ENCODE data around the gene ELAVL1. TPM values are rescaled to one million over a fixed set of nuclear protein-coding genes. Genes with fewer than 3 reads are reported as not detected.

ELAVL1 gene
- total RNA-seq, 6 experiments from 2014 or later = 25.3 to 33.6 (median 30.3) TPM

- H3K4me3 ChIP-seq = peak overlapping the region; percentile 9 to 95 (median 23)
- ATAC-seq = peak in 1 of 4 donors; percentile 1
- H3K4me1 ChIP-seq = peaks cover 0 to 41% (median 15%) of the 10 kb centered on the region in 4 donors
- H3K27ac ChIP-seq = peak overlapping the region in 1 of 3 donors; percentile 81
- WGBS (ENCODE audit: insufficient coverage, low coverage, low lambda C conversion rate, missing lambda C conversion rate) = 0% methylated on average over 9 of the region's 71 CpGs
- peak; percentile 65 to 71 (median 69) for DNase-seq
- intact Hi-C loops (cut with DNase I) = no loop called here
- H3K36me3 ChIP-seq = peaks cover 0 to 6% (median 0%) of the 10 kb centered on the region in 4 donors
- no peaks in the 10 kb centered on the region for H3K9me3 ChIP-seq
- peak; percentile 45 to 59 (median 53) for TF ChIP-seq CTCF (IDR thresholded peaks at IDR 0.05)
- no peak for TF ChIP-seq POLR2A (IDR thresholded peaks at IDR 0.05)
- no peaks in the 10 kb centered on the region for H3K27me3 ChIP-seq
Measured at GRCh38 chr19:7917267-7918061, 88.0 kb downstream of the ELAVL1 start.

- 0% methylated on average over 4 of the region's 12 CpGs for WGBS (ENCODE audit: insufficient coverage, low coverage, low lambda C conversion rate, missing lambda C conversion rate)
- no peak overlapping the region for H3K27ac ChIP-seq
- no peaks in the 10 kb centered on the region for H3K27me3 ChIP-seq
- no peaks in the 10 kb centered on the region for H3K9me3 ChIP-seq
- intact Hi-C loops (cut with DNase I) = no loop called here
- H3K36me3 ChIP-seq = peaks cover 0 to 5% (median 1%) of the 10 kb centered on the region in 4 donors
- peak overlapping the region in 1 of 3 donors; percentile 95 for H3K4me3 ChIP-seq
- peaks cover 0 to 41% (median 15%) of the 10 kb centered on the region in 4 donors for H3K4me1 ChIP-seq
- DNase-seq (peak in 1 of 3 donors; percentile 52), ATAC-seq (no peak)
- TF ChIP-seq POLR2A (IDR thresholded peaks at IDR 0.05) (no peak), CTCF (IDR thresholded peaks at IDR 0.05) (no peak)
Measured at GRCh38 chr19:7916955-7917266, 88.5 kb downstream of the ELAVL1 start.

- peaks cover 0 to 35% (median 11%) of the 10 kb centered on the region in 4 donors for H3K4me1 ChIP-seq
- peak; percentile 41 to 64 (median 62) for DNase-seq
- no peak overlapping the region for H3K27ac ChIP-seq
- no peak for ATAC-seq
- intact Hi-C loops (cut with DNase I) = no loop called here
- peak overlapping the region in 1 of 3 donors; percentile 95 for H3K4me3 ChIP-seq
- TF ChIP-seq POLR2A (IDR thresholded peaks at IDR 0.05) = no peak
- TF ChIP-seq CTCF (IDR thresholded peaks at IDR 0.05) = no peak
- H3K27me3 ChIP-seq = no peaks in the 10 kb centered on the region
- H3K36me3 ChIP-seq = peaks cover 0 to 11% (median 1%) of the 10 kb centered on the region in 4 donors
- WGBS (ENCODE audit: insufficient coverage, low coverage, low lambda C conversion rate, missing lambda C conversion rate) = 2% methylated on average over 9 of the region's 104 CpGs
- H3K9me3 ChIP-seq = no peaks in the 10 kb centered on the region
Measured at GRCh38 chr19:7916103-7916954, 89.1 kb downstream of the ELAVL1 start.

GRCh38 chr19:7915250-7916102 is 90.0 kb downstream of the ELAVL1 start:
- Histone ChIP-seq H3K4me3 (no peak overlapping the region), H3K36me3 (peaks cover 0 to 18% (median 3%) of the 10 kb centered on the region in 4 donors), H3K9me3 (no peaks in the 10 kb centered on the region), H3K4me1 (peaks cover 0 to 31% (median 7%) of the 10 kb centered on the region in 4 donors), H3K27ac (no peak overlapping the region), H3K27me3 (no peaks in the 10 kb centered on the region)
- WGBS (ENCODE audit: insufficient coverage, low coverage, low lambda C conversion rate, missing lambda C conversion rate) = 36% methylated on average over 11 of the region's 24 CpGs
- peak in 1 of 3 donors; percentile 48 for DNase-seq
- TF ChIP-seq POLR2A (IDR thresholded peaks at IDR 0.05) (no peak), CTCF (IDR thresholded peaks at IDR 0.05) (no peak)
- intact Hi-C loops (cut with DNase I) = no loop called here
- ATAC-seq = no peak

Measured in right lobe of liver (tissue), 6 donors.